Raji (cell line): ENCODE measurements around the gene CDH12.

Source experiments
- POLR2A ChIP-seq: IDR thresholded peaks from 2 replicates; pipeline ENCODE4 v1.6.1; 2011; ENCODE audit warnings: low read depth, low read length, control low read depth; ENCODE audit not compliant: insufficient read depth

CDH12 gene

GRCh38 chr5:22557251-22557650 lies 295.9 kb downstream of the CDH12 start:
- no peak for TF ChIP-seq POLR2A

- TF ChIP-seq POLR2A = no peak
Observed at GRCh38 chr5:22554475-22554874, 298.7 kb downstream of the CDH12 start.

GRCh38 chr5:22549876-22550671 lies 303.1 kb downstream of the CDH12 start:
- no peak for TF ChIP-seq POLR2A

GRCh38 chr5:22542340-22542739 lies 310.8 kb downstream of the CDH12 start:
- no peak for TF ChIP-seq POLR2A

GRCh38 chr5:22541037-22541436 lies 312.1 kb downstream of the CDH12 start:
- TF ChIP-seq POLR2A = no peak

- no peak for TF ChIP-seq POLR2A
Observed at GRCh38 chr5:22539762-22540161, 313.4 kb downstream of the CDH12 start.

- TF ChIP-seq POLR2A = no peak
Observed at GRCh38 chr5:22531986-22532385, 321.2 kb downstream of the CDH12 start.

GRCh38 chr5:22521521-22521920 lies 331.6 kb downstream of the CDH12 start:
- no peak for TF ChIP-seq POLR2A

GRCh38 chr5:22514231-22514630 lies 338.9 kb downstream of the CDH12 start:
- no peak for TF ChIP-seq POLR2A

GRCh38 chr5:22505891-22506290 lies 347.3 kb downstream of the CDH12 start:
- no peak for TF ChIP-seq POLR2A

- no peak for TF ChIP-seq POLR2A
Observed at GRCh38 chr5:22504411-22504810, 348.7 kb downstream of the CDH12 start.

GRCh38 chr5:22500556-22500955 lies 352.6 kb downstream of the CDH12 start:
- TF ChIP-seq POLR2A = no peak

- no peak for TF ChIP-seq POLR2A
Observed at GRCh38 chr5:22496666-22497065, 356.5 kb downstream of the CDH12 start.

- no peak for TF ChIP-seq POLR2A
Observed at GRCh38 chr5:22495016-22495720, 358.0 kb downstream of the CDH12 start.

- TF ChIP-seq POLR2A = no peak
Observed at GRCh38 chr5:22488427-22488826, 364.7 kb downstream of the CDH12 start.

- no peak for TF ChIP-seq POLR2A
Observed at GRCh38 chr5:22480305-22480704, 372.8 kb downstream of the CDH12 start.
